Measurements from ENCODE around the gene NUDT17.
A peak's percentile ranks its signal among the peaks of the same experiment; 100 is the strongest.
"Not testable (repeated sequence)": the region's sequence is repeated elsewhere in the genome, so short reads cannot be mapped to it uniquely, and the experiment has no call there.

The NUDT17 gene, protein sequence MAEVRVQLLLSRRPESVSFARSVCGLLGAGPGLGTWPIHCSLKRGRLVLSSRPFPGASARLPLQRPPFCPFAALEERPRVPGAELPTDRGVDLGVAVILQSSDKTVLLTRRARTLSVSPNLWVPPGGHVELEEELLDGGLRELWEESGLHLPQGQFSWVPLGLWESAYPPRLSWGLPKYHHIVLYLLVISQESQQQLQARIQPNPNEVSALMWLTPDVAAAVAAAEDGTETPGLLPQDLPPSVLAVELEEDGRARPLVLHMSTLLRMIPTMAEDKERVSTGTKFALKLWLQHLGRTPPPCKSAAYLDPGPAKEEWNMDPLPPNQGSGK

DNA sequence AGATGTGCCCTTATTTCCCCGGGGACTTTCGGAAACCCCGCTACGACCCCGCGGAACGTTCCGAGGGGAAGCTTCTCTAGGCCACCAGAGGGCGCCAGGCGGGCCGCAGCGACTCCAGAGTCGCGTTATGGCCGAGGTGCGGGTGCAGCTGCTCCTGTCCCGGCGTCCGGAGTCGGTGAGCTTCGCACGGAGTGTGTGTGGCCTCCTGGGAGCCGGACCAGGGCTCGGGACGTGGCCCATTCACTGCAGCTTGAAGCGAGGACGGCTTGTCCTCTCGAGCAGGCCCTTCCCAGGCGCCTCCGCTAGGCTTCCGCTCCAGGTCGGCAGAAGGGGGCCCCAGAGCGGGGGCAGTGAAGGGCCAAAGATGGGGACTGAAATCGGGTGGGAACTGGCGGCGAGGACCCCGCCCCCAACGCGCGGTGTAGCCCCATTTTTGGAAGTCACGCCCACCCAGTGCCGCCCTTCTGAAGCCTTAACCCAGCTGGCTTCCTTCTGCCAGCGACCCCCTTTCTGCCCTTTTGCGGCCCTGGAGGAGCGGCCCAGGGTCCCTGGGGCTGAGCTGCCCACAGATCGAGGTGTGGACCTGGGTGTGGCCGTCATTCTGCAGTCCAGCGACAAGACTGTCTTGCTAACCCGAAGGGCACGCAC, at the start of gene NUDT17:
Gene NUDT17, plus strand, starts transcription at position 117 of the 648 bp plus-strand sequence. Its CDS starts 11 bp downstream, at position 128.
- DNase-seq (ENCODE audit: low read depth, low spot score), result no peak

DNA sequence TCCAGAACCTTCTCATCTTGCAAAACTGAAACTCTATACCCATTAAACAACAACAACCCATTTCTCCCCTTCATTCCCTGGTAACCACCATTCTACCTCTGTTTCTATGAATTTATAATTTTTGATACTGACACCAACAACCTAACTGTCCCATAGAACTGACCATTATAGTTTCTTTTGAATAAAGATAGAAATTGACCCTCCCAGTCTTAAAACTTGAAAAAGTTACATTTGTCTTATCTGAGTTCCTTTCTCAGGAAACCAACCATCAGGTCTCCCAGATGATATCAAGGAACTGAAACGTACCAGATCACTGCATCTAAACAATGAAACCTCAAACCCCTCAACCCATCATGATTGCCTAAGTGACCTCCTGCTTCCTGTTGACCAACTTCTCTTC, 48.7 kb upstream of the NUDT17 start:
- DNase-seq (ENCODE audit: low read depth, low spot score), result no peak

DNA sequence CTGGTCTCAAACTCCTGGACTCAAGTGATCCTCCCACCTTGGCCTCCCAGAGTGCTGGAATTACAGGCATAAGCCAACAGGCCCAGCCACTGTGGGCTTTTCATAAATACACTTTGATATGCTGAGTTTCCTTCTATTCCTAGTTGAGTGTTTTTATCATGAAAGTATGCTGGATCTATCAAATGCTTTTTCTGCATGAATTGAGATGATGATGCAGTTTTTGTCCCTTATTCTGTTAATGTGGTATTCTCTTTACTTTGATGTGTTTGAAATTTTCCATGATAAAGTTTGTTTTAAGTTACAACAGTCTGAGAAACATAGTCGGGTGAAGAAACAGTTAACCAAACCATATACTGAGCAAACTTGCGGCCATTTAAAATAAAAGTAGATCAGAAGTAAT, 45.6 kb upstream of the NUDT17 start:
- no peak for DNase-seq (ENCODE audit: low read depth, low spot score)

DNA sequence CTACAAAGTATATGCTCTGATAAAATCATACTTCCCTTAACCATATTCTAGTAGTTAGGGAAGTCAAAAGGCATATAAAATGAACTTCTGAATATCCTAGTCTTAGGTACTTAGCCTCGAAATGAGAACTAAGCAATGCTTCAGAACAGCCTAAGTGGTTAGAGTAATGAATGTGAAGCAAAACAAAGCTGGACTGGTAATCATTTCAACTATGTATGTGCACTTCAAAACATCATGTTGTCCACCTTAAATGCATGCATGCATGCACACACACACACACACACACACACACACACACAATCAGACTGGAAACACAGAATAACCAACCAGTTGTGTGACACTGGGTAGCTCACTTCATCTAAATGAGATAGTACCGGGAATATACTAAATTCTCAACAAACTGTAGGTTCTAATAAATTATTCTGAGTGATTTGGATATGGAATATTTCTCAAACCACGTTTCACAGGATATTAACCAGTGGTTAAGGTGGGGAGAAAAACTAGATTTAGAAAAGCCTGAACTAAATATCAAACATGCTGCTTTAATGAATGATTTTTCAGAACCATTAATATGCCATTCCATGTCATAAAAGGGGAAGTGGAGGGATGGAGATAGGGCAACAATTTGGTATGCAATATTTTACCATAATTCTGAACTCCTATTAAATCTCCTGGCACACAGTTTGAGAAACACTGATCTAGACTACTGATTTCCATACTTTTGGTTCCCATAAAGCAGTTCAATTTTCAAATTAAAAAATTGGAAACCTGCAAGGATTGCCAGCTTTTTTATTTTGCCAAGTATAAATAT, 41.0 kb upstream of the NUDT17 start:
- no peak for DNase-seq (ENCODE audit: low read depth, low spot score)

DNA sequence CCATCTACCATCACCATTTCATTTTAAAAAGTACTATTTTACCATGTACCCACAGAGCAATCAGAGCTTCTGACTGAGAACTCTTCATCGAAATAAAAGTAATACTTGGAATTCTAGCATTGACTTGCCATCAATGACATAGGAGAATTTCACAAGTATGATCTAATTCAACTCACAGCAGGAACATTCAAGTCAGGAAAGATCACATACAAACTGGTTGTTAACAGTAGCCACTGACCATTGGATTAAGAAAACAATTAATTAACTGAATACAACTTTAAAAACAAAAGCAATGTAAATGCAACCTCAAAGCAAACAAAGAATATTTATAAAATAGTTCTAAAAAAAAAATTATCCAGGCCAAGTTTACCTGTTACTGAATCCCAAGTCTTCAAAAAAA, 40.4 kb upstream of the NUDT17 start:
- no peak for DNase-seq (ENCODE audit: low read depth, low spot score)

DNA sequence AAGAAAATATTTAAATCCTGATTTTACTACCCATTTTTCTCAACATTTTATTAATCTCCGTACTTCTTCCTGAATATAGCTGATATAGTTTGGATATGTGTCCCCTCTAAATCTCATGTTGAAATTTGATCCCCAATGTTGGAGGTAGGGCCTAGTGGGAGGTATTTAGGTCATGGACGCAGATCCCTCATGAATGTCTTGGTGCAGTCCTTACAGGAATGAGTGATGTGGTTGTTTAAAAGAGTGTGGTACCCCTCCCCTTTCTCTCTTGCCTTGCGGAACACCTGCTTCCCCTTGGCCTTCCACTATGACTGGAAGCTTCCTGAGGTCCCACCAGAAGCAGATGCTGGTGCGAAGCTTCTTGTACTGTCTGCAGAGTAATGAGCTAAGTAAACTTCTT, 39.0 kb upstream of the NUDT17 start:
- no peak for DNase-seq (ENCODE audit: low read depth, low spot score)

DNA sequence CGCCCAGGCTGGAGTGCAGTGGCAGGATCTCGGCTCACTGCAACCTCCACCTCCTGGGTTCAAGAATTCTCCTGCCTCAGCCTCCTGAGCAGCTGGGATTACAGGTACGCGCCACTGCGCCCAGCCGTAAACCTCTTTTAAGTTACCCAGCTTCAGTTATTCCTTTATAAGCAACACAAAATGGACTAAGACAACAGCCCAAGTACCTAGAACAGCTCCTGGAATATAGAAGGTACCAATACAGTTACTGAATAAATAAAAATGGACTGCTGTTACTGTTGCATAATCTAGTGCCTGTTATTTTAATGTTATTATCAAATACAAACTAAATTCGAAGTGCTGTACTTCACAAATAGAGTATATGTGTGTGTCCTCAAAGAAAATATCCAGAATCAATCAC, 38.6 kb upstream of the NUDT17 start:
- DNase-seq (ENCODE audit: low read depth, low spot score), result no peak

DNA sequence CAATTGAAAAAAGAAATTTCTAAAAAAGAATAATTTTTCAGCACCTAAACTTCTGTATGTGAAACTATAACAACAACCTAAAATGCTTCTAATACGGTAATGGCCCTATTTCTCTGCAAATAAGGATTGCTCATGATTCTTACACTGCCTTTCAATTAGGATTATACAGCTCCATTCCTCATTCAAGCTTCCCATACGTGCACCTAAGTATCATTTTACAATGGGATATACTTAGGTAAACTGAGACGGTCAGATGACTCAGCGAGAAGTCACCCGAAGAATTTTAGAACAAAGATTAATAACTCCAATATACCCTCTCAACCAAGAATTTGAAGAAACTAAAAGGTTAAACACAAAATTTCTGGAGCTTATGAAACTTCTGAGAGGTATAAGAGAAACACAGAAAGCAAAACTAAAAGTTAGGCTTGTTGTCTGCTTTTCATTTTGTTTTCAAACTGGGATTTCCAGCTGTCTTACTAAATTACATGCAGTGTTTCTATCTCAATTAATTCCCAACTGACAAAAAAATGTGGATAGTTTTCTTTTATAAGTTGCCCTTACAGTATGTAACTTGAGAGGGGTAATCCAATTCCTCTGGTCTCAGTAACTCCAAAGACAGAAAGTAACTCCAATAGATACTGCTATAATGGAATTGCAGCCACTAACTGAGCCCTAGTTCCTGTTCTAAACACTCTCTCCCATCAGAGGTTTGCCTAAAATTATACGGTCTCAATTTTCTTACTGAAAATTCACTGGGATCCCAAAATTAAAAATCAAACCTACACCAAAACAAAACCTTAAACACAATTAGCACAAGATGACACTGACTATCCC, 32.2 kb upstream of the NUDT17 start:
- DNase-seq (ENCODE audit: low read depth, low spot score), result not testable (repeated sequence)

DNA sequence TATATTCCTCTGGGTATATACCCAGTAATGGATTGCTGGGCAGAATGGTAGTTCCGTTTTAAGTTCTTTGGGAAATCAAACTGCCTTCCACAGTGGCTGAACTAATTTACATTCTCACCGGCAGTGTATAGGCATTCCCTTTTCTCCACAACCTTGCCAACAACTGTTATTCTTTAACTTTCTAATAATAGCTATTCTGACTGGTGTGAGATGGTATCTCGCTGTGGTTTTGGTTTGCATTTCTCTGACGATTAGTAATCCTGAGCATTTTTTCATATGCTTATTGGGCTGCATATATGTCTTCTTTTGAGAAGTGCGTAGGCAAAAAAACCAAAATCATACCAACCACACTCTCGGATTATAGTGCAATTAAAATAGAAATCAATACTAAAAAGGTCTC, 27.3 kb upstream of the NUDT17 start:
- DNase-seq (ENCODE audit: low read depth, low spot score), result not testable (repeated sequence)

DNA sequence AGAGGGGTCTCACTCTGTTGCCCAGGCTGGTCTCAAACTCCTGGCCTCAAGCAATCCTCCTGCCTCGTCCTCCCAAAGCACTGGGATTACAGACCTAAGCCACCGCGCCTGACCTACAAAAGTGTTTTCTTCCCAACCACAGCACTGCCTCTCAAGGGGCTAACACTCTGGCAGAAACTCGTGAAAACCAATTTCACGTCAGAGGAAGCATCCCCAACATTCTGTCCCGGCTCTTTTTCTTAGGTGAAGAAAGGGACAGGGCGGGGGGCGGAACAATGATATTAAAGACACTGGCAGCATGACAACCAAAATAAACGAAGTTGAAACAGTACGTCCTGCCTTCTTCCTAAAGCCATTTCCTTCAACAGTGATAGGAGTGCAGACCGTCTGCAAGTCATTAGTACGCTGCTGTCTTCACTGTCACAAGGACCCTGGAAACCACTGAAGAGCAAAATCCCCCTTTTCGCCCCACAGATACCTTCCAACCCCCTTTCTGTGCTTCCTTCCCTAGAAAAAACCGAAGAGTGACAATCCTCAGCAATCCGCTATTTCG, 22.6 kb upstream of the NUDT17 start:
- DNase-seq (ENCODE audit: low read depth, low spot score), result not testable (repeated sequence)

DNA sequence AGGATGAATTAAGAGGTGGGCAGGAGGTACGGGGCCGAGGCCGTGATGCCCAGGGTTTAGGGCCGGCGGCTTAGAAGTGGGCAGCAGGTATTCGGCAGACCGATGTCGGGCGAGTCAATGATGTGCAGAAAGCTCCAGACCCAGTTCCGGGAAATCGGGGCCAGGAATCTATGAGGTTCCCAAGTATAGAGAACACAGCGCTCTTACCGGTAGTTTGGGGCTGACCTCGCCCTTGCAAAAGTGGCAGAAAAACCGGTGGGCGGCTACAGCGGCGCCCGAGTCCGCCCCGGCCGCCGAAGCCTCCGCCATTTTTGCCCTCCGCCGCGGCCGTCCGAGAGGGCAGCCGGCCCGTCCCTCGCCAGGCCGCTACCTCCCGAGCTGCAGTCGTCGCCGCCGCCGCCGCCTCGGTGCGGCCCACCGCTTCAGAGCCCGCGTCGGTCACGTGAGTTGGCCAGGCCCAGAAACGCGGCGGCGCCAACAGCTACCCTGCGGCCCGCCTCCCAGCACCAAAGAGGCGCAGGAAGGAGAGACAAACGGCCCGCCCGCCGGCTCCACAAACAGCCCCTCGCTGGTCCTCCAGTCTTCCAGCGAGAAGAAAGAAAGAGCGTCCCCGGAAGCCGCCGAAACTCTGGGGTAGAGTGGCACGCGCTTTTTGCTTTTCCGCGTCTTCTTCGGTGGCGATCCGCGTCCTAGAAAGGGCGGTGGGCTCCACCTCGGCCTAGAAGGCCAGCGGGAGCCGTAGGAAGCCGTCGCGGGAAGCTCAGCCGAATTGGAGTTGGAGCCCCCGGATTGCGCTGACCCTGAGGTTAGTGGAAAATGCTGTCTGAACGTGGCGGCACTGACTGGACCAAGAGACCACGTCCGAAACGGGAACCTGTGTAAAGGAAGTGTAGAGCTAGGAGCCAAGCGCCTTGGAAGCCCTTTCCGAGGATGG, 21.6 kb upstream of the NUDT17 start, which contains the start of the genes POLR3C and RNF115:
Gene POLR3C, plus strand, starts transcription at position 636 of the 934 bp plus-strand sequence. CDS start 1,577 bp downstream, outside the sequence.
Gene RNF115, minus strand, starts transcription at position 531 of the 934 bp plus-strand sequence. Its CDS starts 222 bp downstream, at position 309.
- peak; percentile 75 for DNase-seq (ENCODE audit: low read depth, low spot score)

DNA sequence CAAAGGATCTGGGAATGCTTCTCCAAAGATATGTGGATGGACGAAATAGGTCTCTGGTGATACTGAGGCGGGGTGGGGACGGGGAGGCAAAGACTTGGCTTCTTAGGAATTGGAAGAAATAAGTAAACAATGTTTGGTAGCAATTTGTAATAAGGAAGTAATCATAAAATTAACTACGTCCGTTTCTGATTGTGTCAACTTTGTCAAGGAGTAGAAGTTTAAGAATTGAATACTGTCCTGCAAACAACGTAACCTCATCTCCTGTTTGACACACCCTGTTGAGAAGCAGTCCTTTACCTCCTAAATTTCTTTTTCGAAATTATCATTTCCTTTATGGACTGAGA, 21.0 kb upstream of the NUDT17 start:
- DNase-seq (ENCODE audit: low read depth, low spot score), result no peak

DNA sequence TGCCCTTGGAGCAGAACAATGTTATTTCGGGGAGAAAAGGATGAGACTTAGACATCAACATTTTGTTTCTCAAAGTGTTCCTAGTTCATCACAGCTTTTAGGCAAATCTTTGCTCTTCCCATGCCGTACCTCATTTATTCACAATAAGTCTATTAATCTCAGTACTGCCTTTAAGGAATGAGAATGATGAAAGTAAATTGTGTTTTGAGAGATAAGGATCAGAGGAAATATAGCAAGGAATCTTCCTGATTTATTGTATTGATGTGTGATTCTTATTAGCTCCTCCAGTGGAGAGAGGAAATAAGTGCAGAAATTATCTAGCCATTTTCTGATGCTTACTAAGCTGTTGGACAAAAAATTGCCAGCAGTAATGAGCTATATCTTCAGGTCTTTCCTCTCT, 19.4 kb upstream of the NUDT17 start:
- DNase-seq (ENCODE audit: low read depth, low spot score), result no peak

DNA sequence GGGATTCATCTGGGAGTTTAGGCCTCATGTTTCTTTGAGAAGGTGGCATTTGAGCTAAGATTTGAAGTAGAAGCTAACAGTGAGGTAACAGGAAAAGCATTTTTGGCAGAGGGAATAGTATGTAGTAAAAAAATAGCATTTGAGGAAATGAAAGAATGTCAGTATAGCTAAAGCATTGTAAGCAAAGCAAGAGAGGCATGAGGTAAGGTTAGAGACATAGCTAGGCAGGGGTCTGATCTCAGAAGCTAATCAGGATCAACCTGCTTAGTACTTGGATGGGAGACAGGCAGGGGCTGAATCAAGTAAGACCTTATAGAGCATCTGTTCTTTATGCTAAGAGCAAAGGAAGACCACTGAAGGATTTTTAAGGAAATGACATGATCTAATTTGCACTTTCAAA, 17.5 kb upstream of the NUDT17 start:
- no peak for DNase-seq (ENCODE audit: low read depth, low spot score)

DNA sequence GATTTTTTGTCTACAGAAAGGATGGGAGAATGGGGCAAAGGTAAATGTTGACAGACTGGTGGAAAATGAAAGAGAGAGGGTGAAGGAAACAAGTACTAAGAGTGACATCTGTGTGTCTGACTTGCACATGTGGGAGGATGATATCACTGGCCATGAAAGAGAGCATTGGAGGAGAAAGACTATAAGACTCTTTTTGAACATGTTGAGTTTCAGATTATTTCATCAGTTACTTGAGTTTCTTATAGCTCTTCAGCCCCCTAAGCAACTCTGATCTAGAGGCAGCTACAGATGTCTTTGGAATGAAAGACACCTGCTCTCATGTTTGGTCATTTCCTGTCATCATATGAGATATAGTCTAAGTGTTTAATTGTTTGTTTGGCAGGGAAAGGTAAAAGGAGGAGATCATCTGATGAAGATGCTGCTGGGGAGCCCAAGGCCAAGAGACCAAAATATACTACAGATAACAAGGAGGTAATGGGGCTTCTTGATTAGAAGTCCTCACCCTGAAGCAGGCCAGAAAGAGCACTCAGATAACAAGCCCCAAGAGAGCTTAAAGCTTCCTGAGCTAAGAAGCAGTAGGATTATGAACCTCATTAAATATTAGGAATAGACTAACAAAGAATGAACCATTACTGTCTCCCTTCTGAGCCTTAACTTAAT, 16.9 kb upstream of the NUDT17 start:
- DNase-seq (ENCODE audit: low read depth, low spot score), result no peak

DNA sequence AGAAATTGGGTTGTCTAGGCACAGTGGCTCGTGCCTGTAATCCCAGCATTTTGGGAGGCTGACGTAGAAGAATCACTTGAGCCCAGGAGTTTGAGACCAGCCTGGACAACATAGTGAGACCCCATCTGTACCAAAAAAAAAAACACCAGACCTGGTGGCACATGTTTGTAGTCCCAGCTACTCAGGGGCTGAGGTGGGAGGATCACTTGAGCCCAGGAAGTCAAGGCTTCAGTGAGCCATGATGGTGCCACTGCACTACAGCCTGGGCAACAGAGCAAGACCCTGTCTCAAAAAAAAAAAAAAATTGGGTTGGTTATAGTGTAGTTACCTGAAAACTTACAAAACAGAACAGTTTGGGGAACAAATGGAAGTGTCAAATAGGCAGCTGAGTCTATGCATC, 14.6 kb upstream of the NUDT17 start:
- DNase-seq (ENCODE audit: low read depth, low spot score), result not testable (repeated sequence)

DNA sequence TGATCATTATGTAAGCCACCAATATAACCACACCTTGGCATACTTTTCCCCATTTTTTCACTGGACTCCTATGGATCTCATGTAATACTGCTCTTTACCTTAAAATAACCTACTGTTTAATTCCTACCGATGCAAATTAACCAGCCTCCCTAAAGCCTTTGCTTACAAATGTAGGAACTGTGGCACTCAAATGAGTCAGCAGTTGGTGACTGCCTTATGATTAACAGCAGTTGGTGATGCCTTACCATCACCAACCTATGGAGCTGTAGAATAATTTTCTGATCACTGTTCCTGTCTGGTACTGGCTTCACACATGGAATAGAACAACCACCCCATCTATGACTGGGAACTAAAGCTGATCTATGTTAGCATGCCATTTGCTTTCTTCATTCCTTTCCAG, 7.8 kb upstream of the NUDT17 start:
- DNase-seq (ENCODE audit: low read depth, low spot score), result no peak

DNA sequence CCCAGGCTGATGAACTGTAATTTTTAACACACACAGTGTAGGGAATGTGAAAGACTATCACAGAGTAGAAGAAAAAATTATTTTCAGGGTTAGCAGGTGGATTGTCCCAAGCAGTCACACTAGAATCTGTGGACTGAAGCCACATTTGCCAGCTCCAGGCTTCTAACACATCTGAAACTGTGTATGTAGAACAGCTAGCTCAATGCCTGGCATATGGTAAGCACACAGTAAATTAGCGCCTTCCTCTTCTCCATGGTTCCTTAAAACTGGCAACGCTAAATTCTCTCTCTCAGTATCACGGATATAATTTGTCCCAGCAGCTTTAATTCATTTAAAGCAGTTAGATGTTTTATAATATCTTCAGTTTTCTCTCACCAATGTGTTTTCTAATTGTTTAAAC, 2.4 kb upstream of the NUDT17 start:
- no peak for DNase-seq (ENCODE audit: low read depth, low spot score)

DNA sequence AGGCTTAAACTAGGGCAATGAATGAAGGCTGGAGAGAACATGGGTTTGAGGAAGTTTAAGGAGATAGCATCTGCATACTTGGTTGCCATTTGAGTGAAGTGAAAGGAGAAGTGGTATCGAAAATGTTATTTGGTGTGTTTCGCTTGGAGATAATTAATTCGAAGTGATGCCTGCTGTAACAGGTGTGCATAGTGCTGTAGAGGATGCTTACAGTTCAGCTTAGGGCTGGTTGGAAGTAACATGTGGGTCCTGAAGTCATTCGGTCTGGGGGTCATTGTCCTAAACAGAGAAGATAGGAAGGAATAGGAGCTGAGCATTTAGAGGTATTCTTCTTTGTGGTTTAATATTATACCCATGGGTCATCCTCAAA, 301 bp upstream of the NUDT17 start:
- DNase-seq (ENCODE audit: low read depth, low spot score), result no peak

DNA sequence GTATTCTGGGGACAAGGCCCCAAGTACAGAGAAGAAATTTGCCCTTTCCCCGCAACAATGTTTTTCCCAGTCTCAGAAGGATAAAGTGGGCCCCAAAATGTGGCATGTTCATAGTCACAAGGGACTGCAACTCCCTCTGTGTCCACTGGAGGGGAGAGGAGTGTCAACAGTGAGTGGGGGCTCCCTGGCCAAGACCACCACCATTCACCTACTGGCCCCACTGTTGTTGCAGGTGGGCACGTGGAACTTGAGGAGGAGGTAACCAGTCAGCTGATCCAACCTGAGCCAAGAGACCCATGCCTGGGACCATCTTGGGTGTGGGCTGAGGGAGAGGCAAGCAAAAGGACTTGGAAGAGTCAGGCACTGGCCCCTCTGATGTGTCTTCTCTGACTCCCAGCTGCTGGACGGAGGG, 777 bp downstream of the NUDT17 start:
- DNase-seq (ENCODE audit: low read depth, low spot score), result no peak

Measured in iPS DF 19.7 (cell line).